SK-N-SH (cell line): Measurements from ENCODE around the gene CAMK4. TPM values are rescaled to one million over a fixed set of nuclear protein-coding genes. Genes with fewer than 3 reads are reported as not detected.

ENCODE experiments used
- CTCF ChIA-PET: fragments of 300-600, 350-600 bp; formaldehyde crosslinking; extraction: SDS; loops from one replicate; lab custom pipeline; 2021; lab: Yijun Ruan, JAX
- POLR2A ChIA-PET: fragments of 350-600 bp; sonication (Branson Sonifier 250); formaldehyde crosslinking; extraction: SDS; loops from one replicate; lab custom pipeline; 2020; ENCODE audit warnings: antibody characterized with exemption, inconsistent platforms; lab: Yijun Ruan, JAX
- DNase-seq: peaks from one replicate; pipeline ENCODE4 v3.0.0; 2012
- H2AFZ ChIP-seq: fragments of 200-600 bp; sonication (generic); 2 replicates; pipeline ENCODE4 v1.8.1; 2016; ENCODE audit warnings: antibody characterized with exemption, mild to moderate bottlenecking, low read depth
- H3F3A ChIP-seq: fragments of 200-600 bp; sonication (generic); replicated peaks from 2 replicates; pipeline ENCODE3; 2016; ENCODE audit warnings: antibody characterized with exemption, mild to moderate bottlenecking; ENCODE audit not compliant: insufficient read depth
- H3K27ac ChIP-seq, 2 experiments: fragments of 200-500 bp in 1 of 2; fragments of 200-600 bp in 1 of 2; sonication (Bioruptor generic) in 1 of 2; sonication (generic), shearing (Covaris generic) in 1 of 2; 2 replicates each; pipeline versions ENCODE4 v1.5.1 to v1.6.1; 2014 to 2016; ENCODE audit warnings: low read depth in 2 of 2, inconsistent platforms in 1 of 2, low read length in 1 of 2, mild to moderate bottlenecking in 1 of 2, mixed read lengths in 1 of 2
- H3K27me3 ChIP-seq: fragments of 200-600 bp; sonication (generic), shearing (Covaris generic); 2 replicates; pipeline ENCODE4 v1.6.1; 2016; ENCODE audit warnings: mixed run types; ENCODE audit not compliant: insufficient read depth
- H3K36me3 ChIP-seq, 2 experiments: fragments of 200-500 bp in 1 of 2; fragments of 200-600 bp in 1 of 2; sonication (Bioruptor generic) in 1 of 2; sonication (generic) in 1 of 2; replicated peaks in 1 of 2; 2 replicates each; pipeline versions ENCODE3 to v1.5.1; 2014 to 2016; ENCODE audit warnings: low read length in 1 of 2, mild to moderate bottlenecking in 1 of 2; ENCODE audit not compliant: insufficient read depth in 2 of 2, control insufficient read depth in 1 of 2
- H3K4me1 ChIP-seq, 2 experiments: fragments of 200-500 bp in 1 of 2; fragments of 200-600 bp in 1 of 2; sonication (Bioruptor generic) in 1 of 2; sonication (generic), shearing (Covaris generic) in 1 of 2; 2 replicates each; pipeline versions ENCODE4 v1.5.1 to v1.6.1; 2014 to 2016; ENCODE audit warnings: low read depth in 1 of 2, low read length in 1 of 2, mixed run types in 1 of 2; ENCODE audit not compliant: insufficient read depth in 2 of 2, control insufficient read depth in 1 of 2
- H3K4me2 ChIP-seq: fragments of 200-600 bp; sonication (generic), shearing (Covaris generic); 2 replicates; pipeline ENCODE4 v1.6.1; 2017; ENCODE audit warnings: mixed run types
- H3K4me3 ChIP-seq, 2 experiments: fragments of 200-500 bp in 1 of 2; fragments of 200-600 bp in 1 of 2; sonication (Bioruptor generic) in 1 of 2; sonication (generic), shearing (Covaris generic) in 1 of 2; 2 replicates each; pipeline versions ENCODE4 v1.5.1 to v1.8.1; 2014 to 2016; ENCODE audit warnings: low read depth in 2 of 2, inconsistent platforms in 1 of 2, low read length in 1 of 2, mild to moderate bottlenecking in 1 of 2, mixed read lengths in 1 of 2, moderate library complexity in 1 of 2
- H3K79me2 ChIP-seq: fragments of 200-600 bp; sonication (generic); 2 replicates; pipeline ENCODE4 v1.8.1; 2017; ENCODE audit warnings: mild to moderate bottlenecking; ENCODE audit not compliant: insufficient read depth
- H3K9ac ChIP-seq: fragments of 200-600 bp; sonication (generic); 2 replicates; pipeline ENCODE4 v1.6.1; 2017; ENCODE audit warnings: mixed run types
- H3K9me2 ChIP-seq: fragments of 200-600 bp; sonication (generic); 2 replicates; pipeline ENCODE4 v1.6.1; 2017; ENCODE audit warnings: mixed run types
- H3K9me3 ChIP-seq: fragments of 200-600 bp; sonication (generic); 2 replicates; pipeline ENCODE4 v1.6.1; 2017; ENCODE audit warnings: mixed run types, mild to moderate bottlenecking, moderate library complexity
- H4K20me1 ChIP-seq: fragments of 200-600 bp; sonication (generic); 2 replicates; pipeline ENCODE4 v1.6.1; 2017; ENCODE audit warnings: mild to moderate bottlenecking, mixed run types; ENCODE audit not compliant: insufficient read depth
- CHD2 ChIP-seq: fragments of 150-350 bp; IDR thresholded peaks from 2 replicates; pipeline ENCODE4 v1.6.1; 2018; ENCODE audit warnings: low read length; ENCODE audit not compliant: partially characterized antibody
- ELF1 ChIP-seq: IDR thresholded peaks from 2 replicates; pipeline ENCODE4 v1.4.0; 2012
- FOXJ3 ChIP-seq: sonication (generic); formaldehyde crosslinking; IDR thresholded peaks from 2 replicates; pipeline ENCODE4 v1.5.1; 2020; ENCODE audit warnings: mild to moderate bottlenecking, missing genetic modification reagents
- FOXM1 ChIP-seq: IDR thresholded peaks from 2 replicates; pipeline ENCODE4 v1.4.0; 2012; ENCODE audit warnings: low read depth, mild to moderate bottlenecking
- JUND ChIP-seq: IDR thresholded peaks from 2 replicates; pipeline ENCODE4 v1.4.0; 2012
- NRF1 ChIP-seq: IDR thresholded peaks from 2 replicates; pipeline ENCODE4 v1.6.1; 2012; ENCODE audit warnings: low read depth, mild to moderate bottlenecking, low read length
- POLR2AphosphoS5 ChIP-seq: IDR thresholded peaks from 2 replicates; pipeline ENCODE4 v1.6.1; 2012; ENCODE audit warnings: low read depth, low read length
- RFX5 ChIP-seq: IDR thresholded peaks from 2 replicates; pipeline ENCODE4 v1.6.1; 2012; ENCODE audit warnings: mild to moderate bottlenecking, improper control_type of control experiment, low read length
- RXRA ChIP-seq: IDR thresholded peaks from 2 replicates; pipeline ENCODE4 v1.4.0; 2012; ENCODE audit warnings: low read depth, mild to moderate bottlenecking, borderline replicate concordance
- YY1 ChIP-seq: IDR thresholded peaks from 2 replicates; pipeline ENCODE4 v1.4.0; 2012; ENCODE audit warnings: low read depth, mild to moderate bottlenecking
- WGBS: methylation state at CpG from one replicate; pipeline ENCODE4 v1.1.6; 2017; ENCODE audit warnings: low lambda C conversion rate; 5-methylcytosine and 5-hydroxymethylcytosine counted together
- polyA plus RNA-seq, 3 experiments: library from polyadenylated mRNA; depleted of rRNA; stranded (reverse); fragments of >200 nt; gene quantifications; 2 replicates each; pipeline ENCODE4 v1.2.3, GENCODE V29; 2012
- TF ChIP-seq, protein P1 (sequence below): IDR thresholded peaks from 2 replicates; pipeline ENCODE4 v1.4.0; 2012; ENCODE audit warnings: low read depth
- TF ChIP-seq, protein P2 (sequence below): IDR thresholded peaks from 2 replicates; pipeline ENCODE4 v1.4.0; 2012; ENCODE audit warnings: low read depth, borderline replicate concordance
- TF ChIP-seq, protein P3 (sequence below): fragments of 200-600 bp; sonication (generic); IDR thresholded peaks from 2 replicates; pipeline ENCODE4 v1.6.1; 2017; ENCODE audit warnings: antibody characterized with exemption, mild to moderate bottlenecking, moderate library complexity
- TF ChIP-seq, protein P4 (sequence below): fragments of 150-350 bp; IDR thresholded peaks from 2 replicates; pipeline ENCODE4 v1.6.1; 2016; ENCODE audit warnings: mild to moderate bottlenecking, low read depth, low read length
- TF ChIP-seq, protein P5 (sequence below): IDR thresholded peaks from 2 replicates; pipeline ENCODE4 v1.6.1; 2012; ENCODE audit warnings: mild to moderate bottlenecking, low read depth, low read length, moderate library complexity

CAMK4 gene
- polyA plus RNA-seq, 1 of the 3 experiments (the other 2 are of a cell fraction) = 4.1 TPM

DNA sequence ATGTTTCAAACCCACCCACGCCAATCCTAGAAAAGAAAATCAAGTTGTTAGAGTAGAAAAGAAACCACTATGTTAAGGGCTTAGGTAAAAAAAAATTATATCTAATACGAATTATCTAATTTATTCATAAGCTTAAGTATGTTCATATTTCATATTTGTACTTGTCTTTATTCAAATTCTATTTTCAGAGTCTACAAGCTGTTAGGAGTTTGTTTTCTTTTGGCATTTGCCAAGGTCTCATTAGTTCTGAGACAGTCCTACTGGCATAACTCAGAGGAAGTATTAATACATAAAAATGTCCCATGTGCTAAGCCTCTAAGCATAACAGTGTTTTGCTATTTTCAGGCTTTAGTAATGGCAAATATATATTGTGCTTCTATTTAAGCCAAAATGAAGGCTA lies 230.6 kb downstream of the CAMK4 start:
- Histone ChIP-seq H2AFZ (no peak overlapping the region), H3K36me3 (no peaks in the 10 kb centered on the region), H3K9me2 (no peaks in the 10 kb centered on the region), H3K4me2 (peak overlapping the region; percentile 84), H3K27me3 (no peaks in the 10 kb centered on the region), H3K9ac (peak overlapping the region; percentile 72; the same call in 1 of the 2 replicates), H3K9me3 (no peaks in the 10 kb centered on the region), H4K20me1 (no peaks in the 10 kb centered on the region), H3K4me1 (peaks cover 13 to 29% of the 10 kb centered on the region in 2 experiments; a peak in 3 of 4 replicates), H3K27ac (peak overlapping the region; percentile 96 to 99), H3K4me3 (no peak overlapping the region), H3K79me2 (no peaks in the 10 kb centered on the region), H3F3A (peaks cover 15% of the 10 kb centered on the region)
- no peak for DNase-seq
- POLR2A ChIA-PET = interaction anchor here (2.1 kb wide), 1 partner anchor 68 kb away, joined by 9 read pairs; no protein-coding TSS in a partner anchor
- CTCF ChIA-PET = interaction anchor here (1.3 to 2.4 kb wide), 2 partner anchors 20 to 68 kb away, joined by 4 to 10 read pairs; no protein-coding TSS in a partner anchor
- TF ChIP-seq, protein P1, sequence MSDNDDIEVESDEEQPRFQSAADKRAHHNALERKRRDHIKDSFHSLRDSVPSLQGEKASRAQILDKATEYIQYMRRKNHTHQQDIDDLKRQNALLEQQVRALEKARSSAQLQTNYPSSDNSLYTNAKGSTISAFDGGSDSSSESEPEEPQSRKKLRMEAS = no peak
- TF ChIP-seq CHD2 (no peak), FOXM1 (no peak), JUND (no peak), RFX5 (no peak), FOXJ3 (no peak), ELF1 (no peak), NRF1 (no peak), RXRA (no peak), YY1 (no peak), POLR2AphosphoS5 (no peak)
- TF ChIP-seq, protein P2, sequence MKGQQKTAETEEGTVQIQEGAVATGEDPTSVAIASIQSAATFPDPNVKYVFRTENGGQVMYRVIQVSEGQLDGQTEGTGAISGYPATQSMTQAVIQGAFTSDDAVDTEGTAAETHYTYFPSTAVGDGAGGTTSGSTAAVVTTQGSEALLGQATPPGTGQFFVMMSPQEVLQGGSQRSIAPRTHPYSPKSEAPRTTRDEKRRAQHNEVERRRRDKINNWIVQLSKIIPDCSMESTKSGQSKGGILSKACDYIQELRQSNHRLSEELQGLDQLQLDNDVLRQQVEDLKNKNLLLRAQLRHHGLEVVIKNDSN = no peak
- TF ChIP-seq, protein P3, sequence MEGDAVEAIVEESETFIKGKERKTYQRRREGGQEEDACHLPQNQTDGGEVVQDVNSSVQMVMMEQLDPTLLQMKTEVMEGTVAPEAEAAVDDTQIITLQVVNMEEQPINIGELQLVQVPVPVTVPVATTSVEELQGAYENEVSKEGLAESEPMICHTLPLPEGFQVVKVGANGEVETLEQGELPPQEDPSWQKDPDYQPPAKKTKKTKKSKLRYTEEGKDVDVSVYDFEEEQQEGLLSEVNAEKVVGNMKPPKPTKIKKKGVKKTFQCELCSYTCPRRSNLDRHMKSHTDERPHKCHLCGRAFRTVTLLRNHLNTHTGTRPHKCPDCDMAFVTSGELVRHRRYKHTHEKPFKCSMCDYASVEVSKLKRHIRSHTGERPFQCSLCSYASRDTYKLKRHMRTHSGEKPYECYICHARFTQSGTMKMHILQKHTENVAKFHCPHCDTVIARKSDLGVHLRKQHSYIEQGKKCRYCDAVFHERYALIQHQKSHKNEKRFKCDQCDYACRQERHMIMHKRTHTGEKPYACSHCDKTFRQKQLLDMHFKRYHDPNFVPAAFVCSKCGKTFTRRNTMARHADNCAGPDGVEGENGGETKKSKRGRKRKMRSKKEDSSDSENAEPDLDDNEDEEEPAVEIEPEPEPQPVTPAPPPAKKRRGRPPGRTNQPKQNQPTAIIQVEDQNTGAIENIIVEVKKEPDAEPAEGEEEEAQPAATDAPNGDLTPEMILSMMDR = no peak
- TF ChIP-seq, protein P4, sequence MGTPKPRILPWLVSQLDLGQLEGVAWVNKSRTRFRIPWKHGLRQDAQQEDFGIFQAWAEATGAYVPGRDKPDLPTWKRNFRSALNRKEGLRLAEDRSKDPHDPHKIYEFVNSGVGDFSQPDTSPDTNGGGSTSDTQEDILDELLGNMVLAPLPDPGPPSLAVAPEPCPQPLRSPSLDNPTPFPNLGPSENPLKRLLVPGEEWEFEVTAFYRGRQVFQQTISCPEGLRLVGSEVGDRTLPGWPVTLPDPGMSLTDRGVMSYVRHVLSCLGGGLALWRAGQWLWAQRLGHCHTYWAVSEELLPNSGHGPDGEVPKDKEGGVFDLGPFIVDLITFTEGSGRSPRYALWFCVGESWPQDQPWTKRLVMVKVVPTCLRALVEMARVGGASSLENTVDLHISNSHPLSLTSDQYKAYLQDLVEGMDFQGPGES = no peak
- TF ChIP-seq, protein P5, sequence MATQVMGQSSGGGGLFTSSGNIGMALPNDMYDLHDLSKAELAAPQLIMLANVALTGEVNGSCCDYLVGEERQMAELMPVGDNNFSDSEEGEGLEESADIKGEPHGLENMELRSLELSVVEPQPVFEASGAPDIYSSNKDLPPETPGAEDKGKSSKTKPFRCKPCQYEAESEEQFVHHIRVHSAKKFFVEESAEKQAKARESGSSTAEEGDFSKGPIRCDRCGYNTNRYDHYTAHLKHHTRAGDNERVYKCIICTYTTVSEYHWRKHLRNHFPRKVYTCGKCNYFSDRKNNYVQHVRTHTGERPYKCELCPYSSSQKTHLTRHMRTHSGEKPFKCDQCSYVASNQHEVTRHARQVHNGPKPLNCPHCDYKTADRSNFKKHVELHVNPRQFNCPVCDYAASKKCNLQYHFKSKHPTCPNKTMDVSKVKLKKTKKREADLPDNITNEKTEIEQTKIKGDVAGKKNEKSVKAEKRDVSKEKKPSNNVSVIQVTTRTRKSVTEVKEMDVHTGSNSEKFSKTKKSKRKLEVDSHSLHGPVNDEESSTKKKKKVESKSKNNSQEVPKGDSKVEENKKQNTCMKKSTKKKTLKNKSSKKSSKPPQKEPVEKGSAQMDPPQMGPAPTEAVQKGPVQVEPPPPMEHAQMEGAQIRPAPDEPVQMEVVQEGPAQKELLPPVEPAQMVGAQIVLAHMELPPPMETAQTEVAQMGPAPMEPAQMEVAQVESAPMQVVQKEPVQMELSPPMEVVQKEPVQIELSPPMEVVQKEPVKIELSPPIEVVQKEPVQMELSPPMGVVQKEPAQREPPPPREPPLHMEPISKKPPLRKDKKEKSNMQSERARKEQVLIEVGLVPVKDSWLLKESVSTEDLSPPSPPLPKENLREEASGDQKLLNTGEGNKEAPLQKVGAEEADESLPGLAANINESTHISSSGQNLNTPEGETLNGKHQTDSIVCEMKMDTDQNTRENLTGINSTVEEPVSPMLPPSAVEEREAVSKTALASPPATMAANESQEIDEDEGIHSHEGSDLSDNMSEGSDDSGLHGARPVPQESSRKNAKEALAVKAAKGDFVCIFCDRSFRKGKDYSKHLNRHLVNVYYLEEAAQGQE = no peak
- WGBS = 58% methylated on average over 2 of the region's 2 CpGs
